B cell (primary cell): ENCODE measurements around the gene NEBL.

Experiments used
- CTCF ChIP-seq: fragments of 200-600 bp; IDR thresholded peaks from one replicate; pipeline ENCODE4 v1.8.0; 2022; ENCODE audit warnings: antibody characterized with exemption, mild to moderate bottlenecking
- EZH2 ChIP-seq: IDR thresholded peaks from 2 replicates; pipeline ENCODE4 v1.6.1; 2012; ENCODE audit warnings: borderline replicate concordance, low read depth, mild to moderate bottlenecking, moderate library complexity, low read length; ENCODE audit not compliant: insufficient read depth, poor library complexity, severe bottlenecking

- TF ChIP-seq CTCF, result no peak
- TF ChIP-seq EZH2, result no peak
These were observed 120.6 kb downstream of the NEBL start for GRCh38 chr10:20776384-20777118.
